Heart right ventricle (tissue), 16 donors: ENCODE results near the gene C1QBP. TPM values are rescaled to one million over a fixed set of nuclear protein-coding genes. Genes with fewer than 3 reads are reported as not detected.

Source experiments
- ATAC-seq, 8 donors: fragments of 200-7000 bp; cut with Tn5 transposase; one replicate each; pipeline ENCODE4 v1.9.1; 2020; ENCODE audit warnings: mild to moderate bottlenecking in 8 of 8, moderate library complexity in 8 of 8, moderate number of reproducible peaks in 1 of 8
- DNase-seq, 2 donors: peaks; one replicate each; pipeline ENCODE4 v3.0.0-alpha.2; 2020
- H3K27ac ChIP-seq, 10 donors: fragments of 200-600 bp; sonication (generic) in 2 of 10; one replicate each; pipeline versions ENCODE4 v1.5.0 to v1.8.0; 2020 to 2022; ENCODE audit warnings: mild to moderate bottlenecking in 3 of 10
- H3K27me3 ChIP-seq, 7 donors: fragments of 200-600 bp; one replicate each; pipeline ENCODE4 v1.8.0; 2021 to 2022; ENCODE audit warnings: mild to moderate bottlenecking in 2 of 7
- H3K36me3 ChIP-seq, 9 donors: fragments of 200-600 bp; sonication (generic) in 1 of 9; one replicate each; pipeline versions ENCODE4 v1.5.0 to v1.8.0; 2020 to 2022; ENCODE audit warnings: mild to moderate bottlenecking in 2 of 9
- H3K4me1 ChIP-seq, 9 donors: fragments of 200-600 bp; sonication (generic) in 1 of 9; one replicate each; pipeline versions ENCODE4 v1.5.0 to v1.8.0; 2020 to 2022; ENCODE audit warnings: mild to moderate bottlenecking in 4 of 9
- H3K4me3 ChIP-seq, 10 donors: fragments of 200-600 bp; sonication (generic) in 2 of 10; one replicate each; pipeline versions ENCODE4 v1.5.0 to v1.8.0; 2020 to 2022; ENCODE audit warnings: mild to moderate bottlenecking in 7 of 10, moderate library complexity in 2 of 10
- H3K9me3 ChIP-seq, 11 donors: fragments of 200-600 bp in 10 of 11; sonication (generic) in 2 of 11; one replicate each; pipeline versions ENCODE4 v1.5.0 to v1.8.0; 2013 to 2022; ENCODE audit warnings: mild to moderate bottlenecking in 2 of 11, control low read depth in 1 of 11, moderate library complexity in 1 of 11
- CTCF ChIP-seq, 9 donors: fragments of 200-600 bp; sonication (generic) in 2 of 9; IDR thresholded peaks; one replicate each; pipeline versions ENCODE4 v1.5.0 to v1.8.0; 2021 to 2022; ENCODE audit warnings: antibody characterized with exemption in 9 of 9, mild to moderate bottlenecking in 5 of 9, moderate library complexity in 1 of 9
- WGBS, 2 donors: extraction: QIAGEN DNeasy Blood & Tissue Kit; methylation state at CpG; one replicate each; pipeline ENCODE4 v1.1.7; 2013; ENCODE audit warnings: inconsistent platforms in 1 of 2; 5-methylcytosine and 5-hydroxymethylcytosine counted together
- intact Hi-C, 10 donors: fragments of 100-400 bp; cut with DNase I; formaldehyde crosslinking; loops; one replicate each; pipeline versions ENCODE4 v1.11.1 to v1.14.2; 2022
- polyA plus RNA-seq, 2 donors: library from polyadenylated mRNA; stranded (reverse); fragments of 200-250 nt; gene quantifications; one replicate each; pipeline ENCODE4 v1.2.3, GENCODE V29; 2013
- total RNA-seq, 10 donors: library from RNA; stranded (reverse); fragmentation: NEBNext Ultra II Directional in 3 of 10; extraction: Animal tissue kit (Norgen Biotek cat#: 25700) in 3 of 10; gene quantifications; one replicate each; pipeline versions ENCODE4 v1.2.1 to v1.2.4, GENCODE V29; 2021 to 2023
- donor health status: Arrhythmogenic right ventricular cardiomyopathy.
- donor health status: ischemic (EF 13 %, LVEDD 7.1; RV severe dilation, severe dysfunction).
- donor health status: healthy with polysubstance abuse.
- donor health status: DM: no; HTN: yes; CAD: no.
- donor health status: DM: no; HTN: no; CAD: no.
- donor health status: ischemic (EF 25% LVEDD 6.9; RV normal size, moderate dysfunction).
- donor health status: ischemic (EF 25% LVEDD 5.7; RV mildly dilated, moderate dysfunction).
- donor health status: healthy.
- donor health status: DM: yes; HTN: yes; CAD: no.
- donor health status: Ischemic cardiomyopathy.
- donor health status: ischemic (EF 35%, LVEDD 5.7; RV mildly dilated, moderate dysfunction).
- donor health status: nonischemic (EF 11% LVEDD 7.7; RV severe dilation, severe dysfunction).
- donor health status: DM: yes; HTN: yes; CAD: no.
- donor health status: PGD.
- donor health status: ischemic (EF 29% LVEDD 5.4; RV normal size, mild dysfunction).
- donor health status: nonischemic (EF 23%, LVEDD 6.1; RV moderate dilation, normal function).

C1QBP gene
- total and polyA plus RNA-seq, 12 donors: 59.9 to 159 (median 137) TPM

DNA sequence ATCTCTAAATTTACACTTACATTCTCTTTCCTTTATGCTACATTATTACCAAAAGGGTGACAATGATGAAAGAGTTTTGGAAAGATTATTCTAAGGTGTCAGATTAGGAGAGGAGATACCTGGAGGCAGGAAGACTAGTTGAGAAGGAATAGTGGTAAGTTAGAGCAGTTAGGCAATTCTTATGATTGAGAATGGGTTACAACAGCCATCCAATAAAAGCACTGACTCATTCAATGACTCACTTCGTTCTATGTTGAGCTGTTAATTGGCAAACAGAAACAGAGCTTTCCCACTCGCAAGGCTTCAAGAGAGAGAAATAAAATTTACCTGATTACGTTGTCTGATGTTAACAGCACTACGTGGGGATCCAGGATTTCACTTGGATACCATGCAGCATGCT, 25.3 kb downstream of the C1QBP start:
- ATAC-seq: peak in 2 of 8 donors; percentile 30 to 62
- no peak for DNase-seq
- TF ChIP-seq CTCF (IDR thresholded peaks at IDR 0.05): no peak
- WGBS, 2 donors: 78 to 81% methylated on average over 4 of the region's 4 CpGs
- no peak overlapping the region for H3K27ac ChIP-seq
- peaks cover 4 to 32% (median 22%) of the 10 kb centered on the region in 9 donors for H3K4me1 ChIP-seq
- H3K4me3 ChIP-seq: no peak overlapping the region
- H3K27me3 ChIP-seq: no peaks in the 10 kb centered on the region
- H3K9me3 ChIP-seq: no peaks in the 10 kb centered on the region
- intact Hi-C loops: no loop called here
- peaks cover 0 to 93% (median 35%) of the 10 kb centered on the region in 9 donors for H3K36me3 ChIP-seq

- WGBS, 2 donors: 95 to 97% methylated on average over 7 of the region's 7 CpGs
- no peak for ATAC-seq
- no peak for TF ChIP-seq CTCF (IDR thresholded peaks at IDR 0.05)
- no peak for DNase-seq
- peaks cover 0 to 7% (median 0%) of the 10 kb centered on the region in 9 donors for H3K4me1 ChIP-seq
- no peaks in the 10 kb centered on the region for H3K9me3 ChIP-seq
- H3K36me3 ChIP-seq: peaks cover 0 to 100% (median 58%) of the 10 kb centered on the region in 9 donors
- H3K27ac ChIP-seq: no peak overlapping the region
- intact Hi-C loops: no loop called here
- H3K4me3 ChIP-seq: no peak overlapping the region
- H3K27me3 ChIP-seq: no peaks in the 10 kb centered on the region
Measured at GRCh38 chr17:5410594-5411272, 28.2 kb downstream of the C1QBP start.

- H3K36me3 ChIP-seq: peaks cover 0 to 100% (median 75%) of the 10 kb centered on the region in 9 donors
- no peaks in the 10 kb centered on the region for H3K27me3 ChIP-seq
- intact Hi-C loops: loop anchor here in 2 of 10 donors (5.0 to 10.0 kb wide), 2 partner anchors 51 to 53 kb away; no protein-coding TSS in a partner anchor
- no peak overlapping the region for H3K27ac ChIP-seq
- no peak for DNase-seq
- no peak overlapping the region for H3K4me3 ChIP-seq
- no peak for ATAC-seq
- WGBS, 2 donors: 85 to 95% methylated on average over 5 of the region's 5 CpGs
- TF ChIP-seq CTCF (IDR thresholded peaks at IDR 0.05): no peak
- H3K4me1 ChIP-seq: no peaks in the 10 kb centered on the region
- H3K9me3 ChIP-seq: no peaks in the 10 kb centered on the region
Measured at GRCh38 chr17:5408186-5408585, 30.8 kb downstream of the C1QBP start.

GRCh38 chr17:5405400-5405799, 33.6 kb downstream of the C1QBP start:
- H3K36me3 ChIP-seq: peaks cover 0 to 100% (median 68%) of the 10 kb centered on the region in 9 donors
- ATAC-seq: no peak
- no peak overlapping the region for H3K27ac ChIP-seq
- no peak overlapping the region for H3K4me3 ChIP-seq
- no peak for TF ChIP-seq CTCF (IDR thresholded peaks at IDR 0.05)
- no peaks in the 10 kb centered on the region for H3K9me3 ChIP-seq
- intact Hi-C loops: loop anchor here in 2 of 10 donors (5.0 to 10.0 kb wide), 2 partner anchors 48 to 51 kb away; no protein-coding TSS in a partner anchor
- 87 to 90% methylated on average over 4 of the region's 4 CpGs for WGBS, 2 donors
- H3K4me1 ChIP-seq: no peaks in the 10 kb centered on the region
- no peak for DNase-seq
- H3K27me3 ChIP-seq: no peaks in the 10 kb centered on the region
